Heart right ventricle (tissue), 16 donors: ENCODE measurements around the gene MTMR4. TPM values are rescaled to one million over a fixed set of nuclear protein-coding genes. Genes with fewer than 3 reads are reported as not detected.
"Not testable (repeated sequence)": the region's sequence is repeated elsewhere in the genome, so short reads cannot be mapped to it uniquely, and the experiment has no call there.

Experiments used
- ATAC-seq, 8 donors: fragments of 200-7000 bp; cut with Tn5 transposase; one replicate each; pipeline ENCODE4 v1.9.1; 2020; ENCODE audit warnings: mild to moderate bottlenecking in 8 of 8, moderate library complexity in 8 of 8, moderate number of reproducible peaks in 1 of 8
- DNase-seq, 2 donors: peaks; one replicate each; pipeline ENCODE4 v3.0.0-alpha.2; 2020
- H3K27ac ChIP-seq, 10 donors: fragments of 200-600 bp; sonication (generic) in 2 of 10; one replicate each; pipeline versions ENCODE4 v1.5.0 to v1.8.0; 2020 to 2022; ENCODE audit warnings: mild to moderate bottlenecking in 3 of 10
- H3K27me3 ChIP-seq, 7 donors: fragments of 200-600 bp; one replicate each; pipeline ENCODE4 v1.8.0; 2021 to 2022; ENCODE audit warnings: mild to moderate bottlenecking in 2 of 7
- H3K36me3 ChIP-seq, 9 donors: fragments of 200-600 bp; sonication (generic) in 1 of 9; one replicate each; pipeline versions ENCODE4 v1.5.0 to v1.8.0; 2020 to 2022; ENCODE audit warnings: mild to moderate bottlenecking in 2 of 9
- H3K4me1 ChIP-seq, 9 donors: fragments of 200-600 bp; sonication (generic) in 1 of 9; one replicate each; pipeline versions ENCODE4 v1.5.0 to v1.8.0; 2020 to 2022; ENCODE audit warnings: mild to moderate bottlenecking in 4 of 9
- H3K4me3 ChIP-seq, 10 donors: fragments of 200-600 bp; sonication (generic) in 2 of 10; one replicate each; pipeline versions ENCODE4 v1.5.0 to v1.8.0; 2020 to 2022; ENCODE audit warnings: mild to moderate bottlenecking in 7 of 10, moderate library complexity in 2 of 10
- H3K9me3 ChIP-seq, 11 donors: fragments of 200-600 bp in 10 of 11; sonication (generic) in 2 of 11; one replicate each; pipeline versions ENCODE4 v1.5.0 to v1.8.0; 2013 to 2022; ENCODE audit warnings: mild to moderate bottlenecking in 2 of 11, control low read depth in 1 of 11, moderate library complexity in 1 of 11
- WGBS, 2 donors: extraction: QIAGEN DNeasy Blood & Tissue Kit; methylation state at CpG; one replicate each; pipeline ENCODE4 v1.1.7; 2013; ENCODE audit warnings: inconsistent platforms in 1 of 2; 5-methylcytosine and 5-hydroxymethylcytosine counted together
- intact Hi-C, 10 donors: fragments of 100-400 bp; cut with DNase I; formaldehyde crosslinking; loops; one replicate each; pipeline versions ENCODE4 v1.11.1 to v1.14.2; 2022
- polyA plus RNA-seq, 2 donors: library from polyadenylated mRNA; stranded (reverse); fragments of 200-250 nt; gene quantifications; one replicate each; pipeline ENCODE4 v1.2.3, GENCODE V29; 2013
- total RNA-seq, 10 donors: library from RNA; stranded (reverse); fragmentation: NEBNext Ultra II Directional in 3 of 10; extraction: Animal tissue kit (Norgen Biotek cat#: 25700) in 3 of 10; gene quantifications; one replicate each; pipeline versions ENCODE4 v1.2.1 to v1.2.4, GENCODE V29; 2021 to 2023
- TF ChIP-seq, protein P1 (sequence below), 9 donors: fragments of 200-600 bp; sonication (generic) in 2 of 9; IDR thresholded peaks; one replicate each; pipeline versions ENCODE4 v1.5.0 to v1.8.0; 2021 to 2022; ENCODE audit warnings: antibody characterized with exemption in 9 of 9, mild to moderate bottlenecking in 5 of 9, moderate library complexity in 1 of 9
- donor health status: Arrhythmogenic right ventricular cardiomyopathy.
- donor health status: ischemic (EF 13 %, LVEDD 7.1; RV severe dilation, severe dysfunction).
- donor health status: healthy with polysubstance abuse.
- donor health status: DM: no; HTN: yes; CAD: no.
- donor health status: DM: no; HTN: no; CAD: no.
- donor health status: ischemic (EF 25% LVEDD 6.9; RV normal size, moderate dysfunction).
- donor health status: ischemic (EF 25% LVEDD 5.7; RV mildly dilated, moderate dysfunction).
- donor health status: healthy.
- donor health status: DM: yes; HTN: yes; CAD: no.
- donor health status: Ischemic cardiomyopathy.
- donor health status: ischemic (EF 35%, LVEDD 5.7; RV mildly dilated, moderate dysfunction).
- donor health status: nonischemic (EF 11% LVEDD 7.7; RV severe dilation, severe dysfunction).
- donor health status: DM: yes; HTN: yes; CAD: no.
- donor health status: PGD.
- donor health status: ischemic (EF 29% LVEDD 5.4; RV normal size, mild dysfunction).
- donor health status: nonischemic (EF 23%, LVEDD 6.1; RV moderate dilation, normal function).

MTMR4 gene
- total and polyA plus RNA-seq, 12 donors = 8.5 to 26.6 (median 15.7) TPM

DNA sequence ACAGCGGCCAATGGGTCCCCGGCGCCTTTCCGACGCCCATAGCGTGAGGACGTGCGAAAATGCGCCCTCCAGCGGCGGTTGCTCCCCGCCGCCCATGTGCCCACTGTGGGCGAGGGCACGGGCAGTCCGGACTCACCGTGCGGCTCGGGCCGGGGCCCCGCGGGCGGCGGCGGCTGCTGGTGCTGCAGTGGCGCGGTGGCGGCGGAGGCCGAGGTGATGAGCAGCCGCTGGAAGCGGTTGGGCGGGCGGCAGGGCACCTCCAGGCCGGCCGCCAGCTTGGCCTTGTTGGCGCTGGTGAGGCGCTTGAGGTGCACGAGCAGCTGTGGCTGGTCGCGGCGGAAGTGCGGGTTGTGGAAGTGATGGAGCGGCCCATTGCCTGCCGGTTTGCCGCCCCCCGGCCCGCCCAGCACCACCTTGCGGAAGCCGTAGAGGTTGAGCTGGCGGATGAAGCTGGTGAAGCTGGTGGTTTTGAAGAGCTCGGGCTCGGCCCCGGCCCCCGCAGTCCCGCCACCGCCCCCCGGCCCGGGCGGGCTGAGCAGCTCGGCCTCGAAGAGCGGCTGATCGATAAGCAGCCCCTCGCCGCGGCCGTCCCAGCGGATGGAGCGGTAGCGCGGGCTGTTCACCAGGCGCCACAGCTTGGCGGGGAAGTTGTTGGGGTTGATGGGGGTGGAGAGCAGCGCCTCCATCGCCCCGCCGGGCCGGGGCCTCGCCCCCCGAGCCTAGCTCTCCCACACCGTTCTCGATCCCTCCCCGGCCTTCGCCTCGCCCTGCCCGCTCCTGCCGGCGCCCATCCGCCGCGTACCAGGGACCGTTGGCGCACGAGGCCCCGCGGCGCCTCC is 26.6 kb downstream of the MTMR4 start, which contains the start of gene HSF5:
Gene HSF5, minus strand, starts transcription at position 820 of the 839 bp plus-strand sequence. Its CDS starts 134 bp downstream, at position 686.
- ATAC-seq = peak in 2 of 8 donors; percentile 57 to 60
- Histone ChIP-seq H3K9me3 (no peaks in the 10 kb centered on the region), H3K4me1 (peaks cover 0 to 7% (median 0%) of the 10 kb centered on the region in 9 donors), H3K27me3 (no peaks in the 10 kb centered on the region), H3K4me3 (peak within 1 kb of the TSS in 2 of 10 donors; percentile 4 to 45), H3K27ac (peak within 1 kb of the TSS in 1 of 10 donors; percentile 34), H3K36me3 (peaks cover 4 to 62% (median 30%) of the 10 kb centered on the region in 9 donors)
- TF ChIP-seq, protein P1, sequence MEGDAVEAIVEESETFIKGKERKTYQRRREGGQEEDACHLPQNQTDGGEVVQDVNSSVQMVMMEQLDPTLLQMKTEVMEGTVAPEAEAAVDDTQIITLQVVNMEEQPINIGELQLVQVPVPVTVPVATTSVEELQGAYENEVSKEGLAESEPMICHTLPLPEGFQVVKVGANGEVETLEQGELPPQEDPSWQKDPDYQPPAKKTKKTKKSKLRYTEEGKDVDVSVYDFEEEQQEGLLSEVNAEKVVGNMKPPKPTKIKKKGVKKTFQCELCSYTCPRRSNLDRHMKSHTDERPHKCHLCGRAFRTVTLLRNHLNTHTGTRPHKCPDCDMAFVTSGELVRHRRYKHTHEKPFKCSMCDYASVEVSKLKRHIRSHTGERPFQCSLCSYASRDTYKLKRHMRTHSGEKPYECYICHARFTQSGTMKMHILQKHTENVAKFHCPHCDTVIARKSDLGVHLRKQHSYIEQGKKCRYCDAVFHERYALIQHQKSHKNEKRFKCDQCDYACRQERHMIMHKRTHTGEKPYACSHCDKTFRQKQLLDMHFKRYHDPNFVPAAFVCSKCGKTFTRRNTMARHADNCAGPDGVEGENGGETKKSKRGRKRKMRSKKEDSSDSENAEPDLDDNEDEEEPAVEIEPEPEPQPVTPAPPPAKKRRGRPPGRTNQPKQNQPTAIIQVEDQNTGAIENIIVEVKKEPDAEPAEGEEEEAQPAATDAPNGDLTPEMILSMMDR (IDR thresholded peaks at IDR 0.05) = peak in 3 of 9 donors; percentile 10 to 40 (median 21)
- intact Hi-C loops = no loop called here
- peak in 1 of 2 donors; percentile 29 for DNase-seq
- WGBS, 2 donors = 49 to 62% methylated on average over 93 to 98 of the region's 98 CpGs

GRCh38 chr17:58484600-58484999 is 29.8 kb downstream of the MTMR4 start:
- no peak overlapping the region for H3K27ac ChIP-seq
- peaks cover 0 to 30% (median 6%) of the 10 kb centered on the region in 9 donors for H3K36me3 ChIP-seq
- H3K27me3 ChIP-seq = no peaks in the 10 kb centered on the region
- ATAC-seq (no peak), DNase-seq (no peak)
- TF ChIP-seq, protein P1 (IDR thresholded peaks at IDR 0.05) = no peak
- WGBS, 2 donors = 90 to 91% methylated on average over 3 of the region's 3 CpGs
- intact Hi-C loops = no loop called here
- H3K9me3 ChIP-seq = no peaks in the 10 kb centered on the region
- H3K4me1 ChIP-seq = no peaks in the 10 kb centered on the region
- H3K4me3 ChIP-seq = no peak overlapping the region

- H3K4me1 ChIP-seq, H3K9me3 ChIP-seq, intact Hi-C loops, ATAC-seq, H3K4me3 ChIP-seq, DNase-seq, H3K27me3 ChIP-seq, H3K27ac ChIP-seq, H3K36me3 ChIP-seq: not testable (repeated sequence)
- whole genome bisulfite sequencing, 2 donors = 87 to 90% methylated on average over 5 of the region's 5 CpGs
Observed at GRCh38 chr17:58481798-58482197, 32.6 kb downstream of the MTMR4 start.

DNA sequence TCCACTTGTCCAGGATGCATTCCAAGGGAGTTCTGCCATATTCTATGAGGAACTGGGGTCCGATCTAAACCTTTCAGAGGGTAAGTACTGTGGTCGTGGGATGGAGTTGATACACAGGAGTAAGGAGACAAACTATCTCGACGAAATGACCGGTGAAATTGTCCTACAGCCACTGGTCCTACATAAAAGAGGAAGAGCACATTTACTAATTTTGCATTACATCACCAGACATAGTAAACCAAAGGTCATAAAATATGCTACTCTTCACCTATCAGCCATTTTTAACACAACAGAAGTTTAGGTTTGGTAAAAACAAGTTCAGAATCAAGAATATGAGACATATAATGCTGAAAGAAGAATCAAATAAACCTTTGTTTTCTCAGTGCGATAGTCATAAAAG is 34.3 kb downstream of the MTMR4 start:
- 74% methylated on average over 6 of the region's 6 CpGs for WGBS, 2 donors
- TF ChIP-seq, protein P1 (IDR thresholded peaks at IDR 0.05) = no peak
- Histone ChIP-seq H3K4me3 (no peak overlapping the region), H3K27ac (no peak overlapping the region), H3K9me3 (no peaks in the 10 kb centered on the region), H3K4me1 (no peaks in the 10 kb centered on the region), H3K27me3 (no peaks in the 10 kb centered on the region), H3K36me3 (no peaks in the 10 kb centered on the region)
- DNase-seq (no peak), ATAC-seq (no peak)
- intact Hi-C loops = no loop called here

- 64 to 69% methylated on average over 18 of the region's 18 CpGs for WGBS, 2 donors
Observed at GRCh38 chr17:58476812-58477211, 37.6 kb downstream of the MTMR4 start.

More at GRCh38 chr17:58476812-58477211, 37.6 kb downstream of the MTMR4 start:
- Histone ChIP-seq H3K27me3 (peaks cover 0 to 2% (median 0%) of the 10 kb centered on the region in 7 donors), H3K4me1 (no peaks in the 10 kb centered on the region), H3K4me3 (no peak overlapping the region), H3K9me3 (no peaks in the 10 kb centered on the region), H3K36me3 (no peaks in the 10 kb centered on the region), H3K27ac (no peak overlapping the region)
- intact Hi-C loops = no loop called here
- DNase-seq = no peak
- ATAC-seq = no peak
- TF ChIP-seq, protein P1 (IDR thresholded peaks at IDR 0.05) = no peak
